Measurements from ENCODE around the gene CYP27C1. TPM values are rescaled to one million over a fixed set of nuclear protein-coding genes. Genes with fewer than 3 reads are reported as not detected.

CYP27C1 gene
- total RNA-seq, 1 experiment from 2014 or later = not detected

GRCh38 chr2:127195140-127196074 lies 24.7 kb downstream of the CYP27C1 start:
- Histone ChIP-seq H4K20me1 (ENCODE audit: insufficient read depth) (no peaks in the 10 kb centered on the region), H3K36me3 (ENCODE audit: control insufficient read depth in 1 of 2, insufficient read depth in 2 of 2, low read length in 2 of 2) (no peaks in the 10 kb centered on the region), H3K27me3 (ENCODE audit: insufficient read depth, low read length) (no peaks in the 10 kb centered on the region), H3K9me2 (ENCODE audit: insufficient read depth) (no peaks in the 10 kb centered on the region), H3K4me3 (replicated peaks in 1 of 2; ENCODE audit: low read depth in 1 of 2, low read length in 2 of 2) (no peak overlapping the region), H3K4me2 (ENCODE audit: low read length) (no peak overlapping the region), H3K9ac (ENCODE audit: low read length) (no peak overlapping the region), H3K27ac (ENCODE audit: low read depth, low read length) (no peak overlapping the region), H3K79me2 (ENCODE audit: insufficient read depth, low read length) (no peaks in the 10 kb centered on the region), H3K4me1 (ENCODE audit: control insufficient read depth in 1 of 2, insufficient read depth in 2 of 2, low read length in 2 of 2) (peaks cover 0 to 11% of the 10 kb centered on the region in 2 experiments; a peak in 2 of 4 replicates), H2AFZ (ENCODE audit: low read depth, low read length, poor library complexity, severe bottlenecking) (no peak overlapping the region), H3K9me3 (ENCODE audit: control insufficient read depth in 1 of 2, insufficient read depth in 1 of 2, low read depth in 1 of 2, low read length in 2 of 2) (no peaks in the 10 kb centered on the region)
- no TSS peak for BruUV-seq (replicated peaks)
- intact Hi-C loops (cut with micrococcal nuclease) = loop anchor here (2.0 to 10.0 kb wide), 2 partner anchors 99 to 479 kb away; partner anchors contain the start of genes ERCC3 and LIMS2
- ChIA-PET CTCF (no interaction called here), RAD21 (ENCODE audit: low non-redundant PET in 1 of 2, low total read pairs in 2 of 2, uncharacterized antibody in 2 of 2, unreplicated experiment in 2 of 2) (no interaction called here), POLR2A (no interaction called here)
- DNase-seq (ENCODE audit: low read depth, low spot score) = no peak
- TF ChIP-seq SP1 (IDR thresholded peaks at IDR 0.05; ENCODE audit: low read depth) (no peak), JUND (IDR thresholded peaks at IDR 0.05) (no peak), EZH2 (IDR thresholded peaks at IDR 0.05) (no peak), RAD21 (IDR thresholded peaks at IDR 0.05; ENCODE audit: low read depth) (no peak), CBX3 (IDR thresholded peaks at IDR 0.05; ENCODE audit: low read depth) (no peak), YY1 (IDR thresholded peaks at IDR 0.05; ENCODE audit: extremely low read depth, insufficient replicate concordance, low read depth, low read length) (no peak), MAX (IDR thresholded peaks at IDR 0.05) (no peak), SRF (IDR thresholded peaks at IDR 0.05; ENCODE audit: low read depth) (no peak), CEBPB (IDR thresholded peaks at IDR 0.05; ENCODE audit: low read depth) (no peak), POLR2AphosphoS5 (IDR thresholded peaks at IDR 0.05; ENCODE audit: low read depth, low read length) (no peak), POLR2A (IDR thresholded peaks at IDR 0.05; ENCODE audit: borderline replicate concordance, extremely low read depth, insufficient read depth, insufficient read length) (no peak), REST (IDR thresholded peaks at IDR 0.05; ENCODE audit: low read depth) (no peak)
- ATAC-seq = no peak
